ENCODE results near the gene ATRIP.

- TF ChIP-seq, protein P1, sequence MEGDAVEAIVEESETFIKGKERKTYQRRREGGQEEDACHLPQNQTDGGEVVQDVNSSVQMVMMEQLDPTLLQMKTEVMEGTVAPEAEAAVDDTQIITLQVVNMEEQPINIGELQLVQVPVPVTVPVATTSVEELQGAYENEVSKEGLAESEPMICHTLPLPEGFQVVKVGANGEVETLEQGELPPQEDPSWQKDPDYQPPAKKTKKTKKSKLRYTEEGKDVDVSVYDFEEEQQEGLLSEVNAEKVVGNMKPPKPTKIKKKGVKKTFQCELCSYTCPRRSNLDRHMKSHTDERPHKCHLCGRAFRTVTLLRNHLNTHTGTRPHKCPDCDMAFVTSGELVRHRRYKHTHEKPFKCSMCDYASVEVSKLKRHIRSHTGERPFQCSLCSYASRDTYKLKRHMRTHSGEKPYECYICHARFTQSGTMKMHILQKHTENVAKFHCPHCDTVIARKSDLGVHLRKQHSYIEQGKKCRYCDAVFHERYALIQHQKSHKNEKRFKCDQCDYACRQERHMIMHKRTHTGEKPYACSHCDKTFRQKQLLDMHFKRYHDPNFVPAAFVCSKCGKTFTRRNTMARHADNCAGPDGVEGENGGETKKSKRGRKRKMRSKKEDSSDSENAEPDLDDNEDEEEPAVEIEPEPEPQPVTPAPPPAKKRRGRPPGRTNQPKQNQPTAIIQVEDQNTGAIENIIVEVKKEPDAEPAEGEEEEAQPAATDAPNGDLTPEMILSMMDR (IDR thresholded peaks at IDR 0.05 in 2 of 3, conservative IDR thresholded peaks at IDR 0.05 in 1 of 3; ENCODE audit: control insufficient read depth in 2 of 3, extremely low read depth in 1 of 3, insufficient read depth in 1 of 3, low read depth in 3 of 3, low read length in 3 of 3), result no peak
- TF ChIP-seq, protein P2, sequence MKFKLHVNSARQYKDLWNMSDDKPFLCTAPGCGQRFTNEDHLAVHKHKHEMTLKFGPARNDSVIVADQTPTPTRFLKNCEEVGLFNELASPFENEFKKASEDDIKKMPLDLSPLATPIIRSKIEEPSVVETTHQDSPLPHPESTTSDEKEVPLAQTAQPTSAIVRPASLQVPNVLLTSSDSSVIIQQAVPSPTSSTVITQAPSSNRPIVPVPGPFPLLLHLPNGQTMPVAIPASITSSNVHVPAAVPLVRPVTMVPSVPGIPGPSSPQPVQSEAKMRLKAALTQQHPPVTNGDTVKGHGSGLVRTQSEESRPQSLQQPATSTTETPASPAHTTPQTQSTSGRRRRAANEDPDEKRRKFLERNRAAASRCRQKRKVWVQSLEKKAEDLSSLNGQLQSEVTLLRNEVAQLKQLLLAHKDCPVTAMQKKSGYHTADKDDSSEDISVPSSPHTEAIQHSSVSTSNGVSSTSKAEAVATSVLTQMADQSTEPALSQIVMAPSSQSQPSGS (IDR thresholded peaks at IDR 0.05; ENCODE audit: low read length), result no peak
- TF ChIP-seq ELK1 (IDR thresholded peaks at IDR 0.05; ENCODE audit: low read depth, low read length) (no peak), CHD2 (IDR thresholded peaks at IDR 0.05; ENCODE audit: borderline replicate concordance, low read depth, low read length) (no peak), ZNF24 (IDR thresholded peaks at IDR 0.05) (no peak), POLR2AphosphoS5 (IDR thresholded peaks at IDR 0.05; ENCODE audit: low read length) (no peak), CHD4 (IDR thresholded peaks at IDR 0.05) (no peak)
Measured at GRCh38 chr3:48477959-48478520, 31.5 kb downstream of the ATRIP start.

Measured in GM12878 (cell line).